HepG2 (cell line): ENCODE results near the gene RUVBL2. TPM values are rescaled to one million over a fixed set of nuclear protein-coding genes. Genes with fewer than 3 reads are reported as not detected.

Experiments
- BRD4 ChIP-seq: sonication (generic); formaldehyde crosslinking; IDR thresholded peaks from 2 replicates; pipeline ENCODE4 v1.4.0; 2020; ENCODE audit warnings: missing genetic modification reagents
- GABPA ChIP-seq, 2 experiments: IDR thresholded peaks; 2 replicates each; pipeline ENCODE4 v1.6.1; 2011 to 2016; ENCODE audit warnings: low read depth in 2 of 2, low read length in 1 of 2, missing biosample characterization in 1 of 2, missing genetic modification characterization in 1 of 2
- ISL2 ChIP-seq: sonication (generic); formaldehyde crosslinking; IDR thresholded peaks from 2 replicates; pipeline ENCODE4 v1.5.0; 2020; ENCODE audit warnings: missing genetic modification reagents
- KDM5B ChIP-seq: sonication (generic); formaldehyde crosslinking; IDR thresholded peaks from 2 replicates; pipeline ENCODE4 v1.4.0; 2020; ENCODE audit warnings: missing genetic modification reagents, mild to moderate bottlenecking, borderline replicate concordance
- KLF6 ChIP-seq: IDR thresholded peaks from 2 replicates; pipeline ENCODE4 v1.8.0; 2016; ENCODE audit warnings: missing biosample characterization, missing genetic modification reagents
- MAFF ChIP-seq: IDR thresholded peaks from 2 replicates; pipeline ENCODE4 v1.6.1; 2011; ENCODE audit warnings: low read depth, low read length, improper control_type of control experiment
- NCOA2 ChIP-seq: sonication (generic); formaldehyde crosslinking; IDR thresholded peaks from 2 replicates; pipeline ENCODE4 v1.8.0; 2022; ENCODE audit warnings: inconsistent platforms
- NFATC3 ChIP-seq: sonication (generic); formaldehyde crosslinking; IDR thresholded peaks from 2 replicates; pipeline ENCODE4 v1.5.1; 2020; ENCODE audit warnings: mild to moderate bottlenecking, missing genetic modification reagents
- RAD21 ChIP-seq: fragments of 450-650 bp; formaldehyde crosslinking; IDR thresholded peaks from 2 replicates; pipeline ENCODE4 v1.5.0; 2020; ENCODE audit warnings: mild to moderate bottlenecking
- SIN3B ChIP-seq: fragments of 150-350 bp; IDR thresholded peaks from 2 replicates; pipeline ENCODE4 v1.6.1; 2014; ENCODE audit warnings: low read length
- ZNF138 ChIP-seq: sonication (generic); formaldehyde crosslinking; IDR thresholded peaks from 2 replicates; pipeline ENCODE4 v1.5.0; 2020; ENCODE audit warnings: mild to moderate bottlenecking, low read depth, missing genetic modification reagents
- ZNF30 ChIP-seq: sonication (generic); formaldehyde crosslinking; IDR thresholded peaks from 2 replicates; pipeline ENCODE4 v1.5.0; 2020; ENCODE audit warnings: mild to moderate bottlenecking, missing genetic modification reagents
- ZNF33B ChIP-seq: sonication (generic); formaldehyde crosslinking; IDR thresholded peaks from 2 replicates; pipeline ENCODE4 v1.5.1; 2020; ENCODE audit warnings: mild to moderate bottlenecking, missing genetic modification reagents
- ZNF430 ChIP-seq: sonication (generic); formaldehyde crosslinking; IDR thresholded peaks from 2 replicates; pipeline ENCODE4 v1.9.0; 2021; ENCODE audit warnings: mild to moderate bottlenecking, missing genetic modification reagents
- ZNF432 ChIP-seq: sonication (generic); formaldehyde crosslinking; IDR thresholded peaks from 2 replicates; pipeline ENCODE4 v1.5.0; 2020; ENCODE audit warnings: missing genetic modification reagents, mild to moderate bottlenecking, borderline replicate concordance
- ZNF468 ChIP-seq: sonication (generic); formaldehyde crosslinking; IDR thresholded peaks from 2 replicates; pipeline ENCODE4 v1.8.0; 2022; ENCODE audit warnings: mild to moderate bottlenecking, moderate library complexity, missing genetic modification reagents
- ZNF646 ChIP-seq: sonication (generic); formaldehyde crosslinking; IDR thresholded peaks from 2 replicates; pipeline ENCODE4 v1.9.0; 2021; ENCODE audit warnings: mild to moderate bottlenecking, missing genetic modification reagents
- ZNF792 ChIP-seq: IDR thresholded peaks from 2 replicates; pipeline ENCODE4 v1.6.1; 2016
- ZSCAN21 ChIP-seq: sonication (generic); formaldehyde crosslinking; IDR thresholded peaks from 2 replicates; pipeline ENCODE4 v1.8.0; 2022; ENCODE audit warnings: mild to moderate bottlenecking, missing genetic modification reagents, moderate library complexity, borderline replicate concordance
- polyA plus RNA-seq, 8 experiments: library from polyadenylated mRNA; depleted of rRNA in 3 of 8; stranded (reverse) in 7 of 8; unstranded in 1 of 8; fragments of >200 nt; fragmentation: Illumina TruSeq in 4 of 8; extraction: Trizol in 4 of 8; gene quantifications; 2 replicates each; pipeline versions ENCODE4 v1.2.1 to v1.2.3, GENCODE V29; 2011 to 2016; ENCODE audit warnings: low read depth in 4 of 8, missing spikeins in 1 of 8, mixed read lengths in 1 of 8; ENCODE audit not compliant: insufficient read depth in 1 of 8
- total RNA-seq, 5 experiments: library from RNA; depleted of rRNA; stranded (reverse); fragments of >200 nt; fragmentation: Illumina TruSeq; extraction: Trizol; gene quantifications; 2 replicates each; pipeline ENCODE4 v1.2.3, GENCODE V29; 2016; ENCODE audit warnings: low read depth in 1 of 5
- TF ChIP-seq, protein P1 (sequence below): sonication (generic); formaldehyde crosslinking; conservative IDR thresholded peaks from 2 replicates; pipeline ENCODE4 v1.4.0; 2020; ENCODE audit warnings: missing genetic modification reagents

RUVBL2 gene
- total and polyA plus RNA-seq, 2 of the 13 experiments (the other 11 are each of a cell fraction or from before 2014, with no cell fraction given) = 120 to 122 TPM

GRCh38 chr19:48962029-48962848, 31.4 kb upstream of the RUVBL2 start (continued):
- TF ChIP-seq ZNF646 (no peak), ZNF432 (CRISPR knock-in tag) (no peak), NFATC3 (CRISPR knock-in tag) (peak; percentile 68; the same call in 1 of the 2 replicates), KLF6 (CRISPR knock-in tag) (peak; percentile 84), ZNF430 (CRISPR knock-in tag) (peak; percentile 73), BRD4 (0 out of 2 replicates have a peak, but pooled peaks have one; percentile 21), RAD21 (CRISPR knock-in tag) (peak; percentile 58; the same call in 1 of the 2 replicates), ZNF33B (peak; percentile 34), ZNF138 (CRISPR knock-in tag) (peak; percentile 69; the same call in 1 of the 2 replicates), ZNF30 (CRISPR knock-in tag) (0 out of 2 replicates have a peak, but pooled peaks have one; percentile 25), MAFF (no peak), ZSCAN21 (CRISPR knock-in tag) (peak; percentile 79), ZNF792 (CRISPR knock-in tag) (peak; percentile 78; the same call in 1 of the 2 replicates), KDM5B (CRISPR knock-in tag) (peak; percentile 41; the same call in 1 of the 2 replicates), NCOA2 (CRISPR knock-in tag) (peak; percentile 70), SIN3B (no peak), ZNF468 (CRISPR knock-in tag) (no peak), ISL2 (CRISPR knock-in tag) (peak; percentile 70), GABPA (IDR thresholded peaks at IDR 0.05; ENCODE audit: low read depth, low read length) (no peak), GABPA (CRISPR knock-in tag; IDR thresholded peaks at IDR 0.05; ENCODE audit: low read depth) (peak; percentile 74)
- TF ChIP-seq, protein P1, sequence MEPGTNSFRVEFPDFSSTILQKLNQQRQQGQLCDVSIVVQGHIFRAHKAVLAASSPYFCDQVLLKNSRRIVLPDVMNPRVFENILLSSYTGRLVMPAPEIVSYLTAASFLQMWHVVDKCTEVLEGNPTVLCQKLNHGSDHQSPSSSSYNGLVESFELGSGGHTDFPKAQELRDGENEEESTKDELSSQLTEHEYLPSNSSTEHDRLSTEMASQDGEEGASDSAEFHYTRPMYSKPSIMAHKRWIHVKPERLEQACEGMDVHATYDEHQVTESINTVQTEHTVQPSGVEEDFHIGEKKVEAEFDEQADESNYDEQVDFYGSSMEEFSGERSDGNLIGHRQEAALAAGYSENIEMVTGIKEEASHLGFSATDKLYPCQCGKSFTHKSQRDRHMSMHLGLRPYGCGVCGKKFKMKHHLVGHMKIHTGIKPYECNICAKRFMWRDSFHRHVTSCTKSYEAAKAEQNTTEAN = peak; percentile 50
